Endothelial cell of hepatic sinusoid (primary cell): ENCODE data around the gene VSTM5.
"Not testable (repeated sequence)": the region's sequence is repeated elsewhere in the genome, so short reads cannot be mapped to it uniquely, and the experiment has no call there.

Experiments
- in situ Hi-C: cut with HindIII; loops from 2 replicates; pipeline ENCODE4 v1.10.0; 2017; ENCODE audit warnings: low sequenced_read_pairs

VSTM5 gene

DNA sequence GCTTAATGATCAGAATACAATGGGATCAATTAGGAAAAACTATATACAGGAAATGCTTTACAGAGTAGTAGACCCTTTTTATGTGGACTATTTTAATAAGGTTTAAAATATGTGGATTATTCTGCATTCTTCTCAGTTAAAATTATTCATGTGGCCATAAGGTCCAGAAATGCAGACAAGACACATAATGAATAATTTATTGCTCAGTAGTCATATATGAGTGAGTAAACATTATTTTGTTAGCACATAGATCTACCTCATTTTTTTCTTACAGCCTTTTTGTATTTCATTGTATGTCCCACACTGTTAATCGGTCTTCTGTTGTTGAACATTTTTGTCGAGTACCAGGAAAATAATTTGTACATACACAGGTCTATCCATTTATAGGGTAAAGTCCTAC is 45.5 kb downstream of the VSTM5 start:
- in situ Hi-C loops: no loop called here

DNA sequence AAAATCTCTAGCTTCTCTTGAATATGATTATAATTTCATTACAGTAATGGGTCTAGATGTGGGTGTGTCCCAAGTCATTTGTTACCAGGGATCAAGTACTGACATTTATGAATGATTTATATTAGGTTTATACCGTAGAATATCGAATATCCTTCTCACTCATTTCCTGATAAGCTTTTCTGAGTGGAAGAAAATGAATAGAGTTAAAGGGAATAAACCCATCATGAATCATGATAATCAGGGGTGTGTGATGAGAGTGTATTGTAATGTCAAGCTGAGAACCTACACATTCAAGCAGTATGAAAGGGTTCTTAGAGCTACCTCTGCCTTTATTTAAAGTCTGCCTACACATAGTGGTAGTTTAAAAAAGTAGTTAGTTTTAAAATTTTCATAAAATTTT is 49.1 kb downstream of the VSTM5 start:
- in situ Hi-C loops: no loop called here

DNA sequence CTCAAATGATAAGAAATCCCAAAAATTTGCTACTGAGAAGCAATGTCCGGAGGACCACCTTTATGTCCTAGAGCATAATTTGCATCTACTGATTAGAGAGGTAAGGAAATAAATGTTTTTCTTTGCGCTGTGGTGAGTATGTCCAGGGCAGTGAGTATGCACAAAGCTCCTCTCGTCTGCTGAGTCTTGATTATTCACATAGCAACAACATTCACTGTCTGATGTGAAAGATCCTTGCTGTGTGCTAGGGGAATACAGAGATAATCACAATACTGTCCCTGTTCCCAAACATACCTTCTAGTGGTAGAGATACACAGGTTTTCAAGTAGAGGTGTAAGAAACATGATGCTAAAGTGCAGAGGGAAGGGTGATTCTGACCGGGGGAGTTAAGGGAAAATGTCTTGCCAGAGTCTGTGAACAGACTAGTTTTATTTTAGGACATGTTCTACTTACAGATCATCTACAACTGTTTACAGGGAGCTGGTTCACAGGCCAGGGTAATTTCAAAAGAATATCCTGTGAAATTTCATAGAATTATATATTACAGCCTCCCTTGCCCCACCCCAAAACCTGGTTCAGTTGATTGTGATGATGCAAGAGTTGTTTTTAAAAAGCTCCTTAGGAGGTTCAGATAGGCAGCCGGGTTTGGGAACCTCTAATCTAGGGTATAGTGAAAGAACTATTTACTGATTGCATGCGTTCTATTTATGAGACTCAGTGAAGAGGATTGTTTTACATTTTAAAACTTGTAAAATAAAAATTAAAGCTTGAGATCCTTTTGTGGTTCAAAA is 53.8 kb downstream of the VSTM5 start:
- in situ Hi-C loops: loop anchor here (5.0 kb wide), 1 partner anchor 66 kb away; no protein-coding TSS in a partner anchor

DNA sequence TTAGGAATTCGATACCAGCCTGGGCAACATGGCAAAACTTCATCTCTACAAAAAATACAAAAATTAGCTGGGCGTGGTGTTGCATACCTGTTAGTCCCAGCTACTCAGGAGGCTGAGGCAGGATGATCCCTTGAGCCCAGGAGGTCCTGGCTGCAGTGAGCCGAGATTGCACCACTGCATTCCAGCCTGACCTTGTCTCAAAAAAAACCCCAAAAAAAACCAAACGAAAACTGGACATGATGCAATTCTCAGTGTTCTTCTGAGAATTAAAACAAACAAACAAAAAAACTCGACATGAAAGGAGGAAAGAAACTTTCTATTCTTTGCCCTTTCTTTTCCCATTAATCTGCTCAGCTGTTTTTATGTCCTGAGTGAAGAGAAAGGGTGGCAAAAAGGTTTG is 58.9 kb downstream of the VSTM5 start:
- in situ Hi-C loops: no loop called here

DNA sequence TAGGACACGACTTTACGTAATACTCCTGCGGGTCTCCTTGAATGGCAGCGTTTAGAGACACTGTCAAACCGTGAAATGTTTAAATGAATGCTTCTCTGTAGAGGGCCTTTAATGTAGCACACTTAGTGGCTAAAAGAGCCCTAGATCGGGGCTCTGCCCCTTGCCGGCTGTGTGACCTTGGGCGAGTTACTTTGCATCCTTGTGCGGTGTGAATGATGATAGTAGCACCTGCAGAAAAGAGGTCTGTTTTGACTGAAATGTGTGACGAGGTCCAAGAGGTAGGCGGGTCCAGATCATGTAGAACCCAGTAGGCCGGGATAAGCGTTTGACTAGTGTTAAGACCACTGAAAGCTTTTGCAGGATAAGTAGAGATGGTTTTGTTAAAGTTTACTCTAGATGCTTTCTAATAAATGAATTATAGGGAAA is 65.5 kb downstream of the VSTM5 start:
- in situ Hi-C loops: loop anchor here (10.0 kb wide), 1 partner anchor 50 kb away; no protein-coding TSS in a partner anchor

DNA sequence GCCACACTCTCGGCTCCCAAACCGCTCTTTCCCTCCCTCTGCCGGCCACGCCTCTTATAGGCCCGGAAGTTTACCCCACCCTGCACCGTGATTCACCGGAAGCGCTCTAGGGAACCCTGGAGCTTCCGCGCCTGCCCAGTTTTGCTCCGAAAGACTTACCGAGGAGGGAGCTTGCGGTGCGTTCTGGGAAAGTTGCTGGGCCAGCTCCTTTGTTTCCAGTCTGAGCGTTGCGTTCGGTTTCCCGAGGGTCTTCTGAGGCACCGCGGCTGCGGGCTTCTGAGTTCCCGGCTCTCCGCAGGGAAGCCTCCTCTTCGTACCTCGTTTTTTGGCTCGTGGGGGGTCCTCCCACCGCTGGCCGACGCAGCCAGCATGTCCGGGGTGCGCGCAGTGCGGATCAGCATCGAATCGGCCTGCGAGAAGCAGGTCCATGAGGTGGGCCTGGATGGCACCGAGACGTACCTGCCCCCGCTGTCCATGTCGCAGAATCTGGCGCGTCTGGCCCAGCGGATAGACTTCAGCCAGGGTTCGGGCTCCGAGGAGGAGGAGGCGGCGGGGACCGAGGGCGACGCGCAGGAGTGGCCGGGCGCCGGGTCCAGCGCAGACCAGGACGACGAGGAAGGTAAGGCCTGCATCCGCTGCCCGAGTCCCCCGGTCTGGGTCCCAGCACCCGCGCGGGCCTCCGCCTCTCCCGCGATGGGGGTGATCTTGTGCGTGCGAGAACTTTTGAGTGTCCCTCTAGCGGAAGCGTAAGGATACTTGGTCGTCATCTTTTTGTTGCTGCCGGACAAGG is 66.1 kb downstream of the VSTM5 start, which contains the start of gene MED17:
MED17 (plus strand) TSS at position 138 of the 790 bp plus-strand sequence; CDS start at position 370, 232 bp downstream.
- in situ Hi-C loops: loop anchor here (10.0 kb wide), 1 partner anchor 50 kb away; no protein-coding TSS in a partner anchor

DNA sequence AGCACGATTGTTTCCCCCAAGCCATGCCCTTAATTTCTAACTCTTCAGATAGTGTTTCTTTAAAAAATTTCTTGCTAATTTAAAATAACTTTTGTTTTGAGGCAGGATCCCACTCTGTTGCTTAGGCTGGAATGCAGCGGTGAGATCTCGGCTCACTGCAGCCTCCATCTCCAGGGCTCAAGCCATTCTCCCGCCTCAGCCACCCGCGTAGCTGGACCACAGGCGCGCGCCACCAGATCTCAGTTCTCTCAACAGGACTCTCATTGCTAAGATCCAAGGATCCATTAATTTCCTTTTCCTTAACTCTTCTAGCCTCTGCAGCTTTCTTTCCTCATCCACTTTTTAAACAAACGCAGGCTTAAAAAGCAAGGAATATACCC is 66.7 kb downstream of the VSTM5 start:
- in situ Hi-C loops: loop anchor here (10.0 kb wide), 1 partner anchor 49 kb away; no protein-coding TSS in a partner anchor

DNA sequence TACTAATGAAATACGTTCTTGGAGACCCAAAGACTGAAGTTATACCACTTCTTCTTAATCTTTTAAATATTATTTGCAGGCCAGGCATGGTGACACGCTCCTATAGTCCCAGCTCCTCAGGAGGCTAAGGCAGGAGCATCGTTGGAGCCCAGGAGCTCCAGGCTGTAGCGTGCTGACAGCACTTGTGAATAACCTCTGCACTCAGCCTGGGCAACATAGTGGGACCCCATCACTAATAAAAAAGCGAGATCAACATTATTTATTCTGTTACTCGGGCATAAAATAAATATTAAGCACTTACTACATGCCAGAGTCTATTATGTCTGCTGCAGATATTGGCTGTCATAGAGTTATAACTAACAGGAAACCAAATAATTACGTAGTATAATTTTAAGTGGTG is 67.1 kb downstream of the VSTM5 start:
- in situ Hi-C loops: loop anchor here (10.0 kb wide), 1 partner anchor 49 kb away; no protein-coding TSS in a partner anchor

DNA sequence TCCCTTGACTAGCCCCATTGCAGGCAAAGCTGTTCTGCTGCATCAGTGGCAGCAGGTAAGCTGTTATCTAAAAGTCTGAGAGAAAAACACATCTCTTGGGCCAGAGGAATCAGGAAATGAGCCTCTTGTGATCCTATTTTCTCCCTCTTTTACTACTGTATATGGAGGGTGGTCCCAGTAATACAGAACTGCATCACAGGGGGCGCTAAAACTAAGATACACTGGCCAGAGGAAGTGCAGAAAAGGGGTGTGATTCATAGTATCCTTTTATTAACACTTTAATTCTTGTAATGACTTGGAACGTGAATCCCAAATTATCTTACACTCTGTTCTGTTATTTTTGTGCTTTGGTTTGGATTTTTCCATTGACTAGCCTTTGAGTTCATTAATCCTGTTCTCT is 75.1 kb downstream of the VSTM5 start:
- in situ Hi-C loops: no loop called here

DNA sequence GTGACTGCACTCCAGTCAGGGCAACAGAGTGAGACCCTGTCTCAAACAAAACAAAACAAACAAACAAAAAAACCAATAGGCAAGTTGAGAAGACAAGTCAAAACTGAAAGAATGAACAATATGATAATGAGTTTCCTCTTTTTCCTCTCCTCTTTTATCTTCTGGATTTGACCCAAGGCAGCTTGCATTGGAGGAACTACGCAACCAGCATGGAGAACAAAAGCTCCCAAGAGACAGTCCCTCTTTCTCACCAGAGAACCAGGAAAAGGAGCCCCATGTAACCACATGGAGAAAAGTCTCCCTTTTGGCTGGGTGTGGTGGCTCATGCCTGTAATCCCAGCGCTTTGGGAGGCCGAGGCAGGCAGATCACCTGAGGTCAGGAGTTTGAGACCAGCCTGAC is 75.9 kb downstream of the VSTM5 start:
- in situ Hi-C loops: not testable (repeated sequence)

DNA sequence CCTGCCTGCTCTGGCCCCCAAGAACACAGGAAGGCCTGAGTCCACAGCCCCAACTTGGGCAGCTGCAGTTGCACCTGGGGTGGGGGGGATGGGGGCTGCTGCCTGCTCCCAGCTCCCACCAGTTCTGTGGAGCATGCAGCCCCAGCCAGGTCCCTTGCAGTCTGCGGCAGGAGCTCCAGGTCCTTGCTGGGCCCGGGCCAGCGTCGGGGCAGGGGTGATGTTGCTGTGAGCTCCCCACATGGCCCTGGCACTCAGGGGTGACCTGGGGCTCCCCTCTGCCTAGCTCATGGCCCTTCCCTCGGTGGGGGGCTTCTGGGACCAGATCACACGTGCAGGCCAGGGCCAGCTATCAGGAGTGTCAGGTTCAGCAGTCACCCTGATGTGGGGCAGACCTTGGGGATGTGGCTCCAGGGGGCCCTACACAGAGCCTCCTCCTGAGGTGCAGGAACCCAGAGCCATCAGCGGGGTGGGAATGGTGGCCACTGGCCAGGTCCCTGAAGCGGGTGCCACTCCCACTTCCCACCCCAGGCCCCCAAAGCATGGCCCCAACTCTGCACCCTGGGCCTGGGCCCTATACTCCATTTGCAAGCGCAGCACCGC is 76.7 kb downstream of the VSTM5 start:
- in situ Hi-C loops: no loop called here

DNA sequence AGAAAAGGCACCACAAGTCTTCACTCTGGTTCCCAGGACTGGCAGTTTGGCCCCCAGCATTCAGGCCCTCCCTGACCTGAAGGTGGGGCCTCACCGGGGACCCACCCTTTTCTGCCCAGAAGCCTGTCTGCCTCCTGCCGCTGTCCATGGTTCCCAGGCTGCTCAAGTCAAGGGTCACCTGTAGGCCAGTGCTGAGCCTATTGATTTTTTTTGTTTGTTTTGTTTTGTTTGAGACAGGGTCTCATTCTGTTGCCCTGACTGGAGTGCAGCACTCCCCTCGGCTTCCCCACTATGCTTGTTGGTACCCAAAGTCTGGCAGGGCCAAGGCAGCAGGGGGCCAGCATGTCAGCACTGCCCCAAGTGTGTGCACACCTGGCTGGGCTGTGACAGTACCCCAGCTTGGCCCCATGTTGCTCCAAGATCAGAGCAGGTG is 77.4 kb downstream of the VSTM5 start:
- in situ Hi-C loops: no loop called here

DNA sequence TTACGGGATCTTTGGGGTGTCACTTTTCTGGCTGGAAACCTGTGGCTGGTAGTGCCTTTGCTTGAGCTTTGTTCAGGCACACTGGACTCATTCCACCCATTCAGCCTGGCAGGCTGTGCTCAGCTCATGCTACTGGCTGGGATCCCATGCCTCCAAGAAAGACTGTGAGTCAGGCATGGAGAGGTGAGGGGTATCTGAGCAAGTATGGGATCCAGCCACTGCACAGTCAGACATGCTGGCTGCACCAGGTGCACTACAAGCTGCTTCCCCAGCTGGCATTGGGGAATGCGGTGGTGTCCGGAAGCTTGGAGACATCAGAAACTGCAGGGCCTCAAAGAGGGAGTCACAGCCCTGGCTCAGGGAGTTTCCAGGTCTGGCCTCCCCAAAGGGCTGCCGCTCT is 78.3 kb downstream of the VSTM5 start:
- in situ Hi-C loops: no loop called here

DNA sequence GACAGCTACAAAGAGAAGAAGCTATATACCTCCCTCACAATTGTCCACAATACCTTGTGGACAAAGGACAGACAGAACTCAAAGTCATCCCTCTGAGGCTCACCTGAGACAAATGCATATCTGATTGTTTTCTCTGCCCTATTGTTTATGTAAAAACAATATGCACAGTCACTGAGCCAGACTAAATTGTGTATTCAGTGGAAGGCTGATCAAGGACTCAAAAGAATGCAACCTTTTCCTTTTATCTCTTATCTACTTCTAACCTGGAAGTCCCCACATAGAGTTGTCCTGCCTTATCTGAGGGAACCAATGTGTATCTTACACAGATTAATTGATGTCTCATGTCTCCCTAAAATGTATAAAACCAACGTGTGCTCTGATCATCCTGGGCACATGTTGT is 80.3 kb downstream of the VSTM5 start:
- in situ Hi-C loops: no loop called here
